Adrenal gland (tissue), 12 donors: ENCODE data around the gene MAZ. TPM values are rescaled to one million over a fixed set of nuclear protein-coding genes. Genes with fewer than 3 reads are reported as not detected.
A peak's percentile ranks its signal among the peaks of the same experiment; 100 is the strongest.

Experiments used
- DNase-seq, 7 donors: peaks; one replicate each; pipeline ENCODE4 v3.0.0-alpha.2; 2019 to 2020
- H3K27ac ChIP-seq, 5 donors: fragments of 200-600 bp; sonication (generic) in 4 of 5; 1 replicate in 3 of 5; 2 replicates in 2 of 5; pipeline versions ENCODE4 v1.5.1 to v1.8.0; 2016 to 2020; ENCODE audit warnings: mild to moderate bottlenecking in 1 of 5
- H3K27me3 ChIP-seq: fragments of 200-600 bp; 2 replicates; pipeline ENCODE4 v1.8.0; 2021
- H3K36me3 ChIP-seq, 2 donors: fragments of 200-600 bp; replicated peaks in 1 of 2; 1 replicate in 1 of 2; 2 replicates in 1 of 2; pipeline versions ENCODE4 v1.5.1 to v1.8.0; 2018 to 2022
- H3K4me1 ChIP-seq, 2 donors: fragments of 200-600 bp; replicated peaks in 1 of 2; 1 replicate in 1 of 2; 2 replicates in 1 of 2; pipeline versions ENCODE4 v1.5.1 to v1.8.0; 2018 to 2021
- H3K4me3 ChIP-seq, 4 donors: fragments of 200-600 bp; sonication (generic) in 3 of 4; one replicate each; pipeline ENCODE4 v1.5.1; 2016 to 2018
- H3K9me3 ChIP-seq, 3 donors: fragments of 200-600 bp; sonication (generic) in 1 of 3; replicated peaks in 1 of 3; 1 replicate in 2 of 3; 2 replicates in 1 of 3; pipeline versions ENCODE4 v1.5.1 to v1.8.0; 2016 to 2021
- CTCF ChIP-seq, 6 experiments: fragments of 450-650 bp in 4 of 6; fragments of 200-600 bp in 2 of 6; sonication (generic) in 1 of 6; IDR thresholded peaks; 1 replicate in 5 of 6; 2 replicates in 1 of 6; pipeline versions ENCODE4 v1.5.1 to v1.8.0; 2016 to 2021; ENCODE audit warnings: antibody characterized with exemption in 6 of 6, mild to moderate bottlenecking in 2 of 6, moderate library complexity in 1 of 6
- POLR2A ChIP-seq, 2 donors: fragments of 450-650 bp; IDR thresholded peaks; one replicate each; pipeline ENCODE4 v1.6.1; 2017; ENCODE audit warnings: antibody characterized with exemption in 2 of 2, mild to moderate bottlenecking in 2 of 2, moderate library complexity in 1 of 2
- WGBS, 4 donors: extraction: QIAGEN DNeasy Blood & Tissue Kit in 2 of 4; methylation state at CpG; one replicate each; pipeline versions ENCODE4 v1.1.5 to v1.1.7; 2013 to 2017; 5-methylcytosine and 5-hydroxymethylcytosine counted together
- intact Hi-C, 2 donors: fragments of 100-400 bp; cut with DNase I; formaldehyde crosslinking; loops; one replicate each; pipeline versions ENCODE4 v1.14.1 to v1.15.0; 2022 to 2023
- polyA plus RNA-seq, 3 donors: library from polyadenylated mRNA; stranded (reverse); fragments of 200-250 nt in 2 of 3; fragments of 350-450 nt in 1 of 3; fragmentation: Illumina TruSeq in 1 of 3; extraction: RNeasy Lipid Tissue Mini Kit (QIAGEN cat#74804) in 1 of 3; gene quantifications; one replicate each; pipeline ENCODE4 v1.2.3, GENCODE V29; 2013 to 2014
- total RNA-seq, 9 donors: library from RNA; depleted of rRNA in 4 of 9; stranded (reverse); fragments of >200 nt in 4 of 9; fragments of 120-200 nt in 1 of 9; fragmentation: NEBNext Ultra II Directional in 1 of 9; extraction: Animal tissue kit (Norgen Biotek cat#: 25700) in 1 of 9; gene quantifications; one replicate each; pipeline versions ENCODE4 v1.1.0 to v1.2.4, GENCODE V29; 2013 to 2023
- donor health status: healthy with polysubstance abuse.
- donor health status: Bipolar disorder and iron deficiency.
- donor health status: DM: yes; HTN: yes; CAD: no.
- donor health status: DM: no; HTN: no; CAD: no.
- donor health status: DM: no; HTN: no; CAD: no.
- donor health status: DM: yes; HTN: yes; CAD: no.

MAZ gene
- total and polyA plus RNA-seq, 12 donors = 78.8 to 304 (median 143) TPM

DNA sequence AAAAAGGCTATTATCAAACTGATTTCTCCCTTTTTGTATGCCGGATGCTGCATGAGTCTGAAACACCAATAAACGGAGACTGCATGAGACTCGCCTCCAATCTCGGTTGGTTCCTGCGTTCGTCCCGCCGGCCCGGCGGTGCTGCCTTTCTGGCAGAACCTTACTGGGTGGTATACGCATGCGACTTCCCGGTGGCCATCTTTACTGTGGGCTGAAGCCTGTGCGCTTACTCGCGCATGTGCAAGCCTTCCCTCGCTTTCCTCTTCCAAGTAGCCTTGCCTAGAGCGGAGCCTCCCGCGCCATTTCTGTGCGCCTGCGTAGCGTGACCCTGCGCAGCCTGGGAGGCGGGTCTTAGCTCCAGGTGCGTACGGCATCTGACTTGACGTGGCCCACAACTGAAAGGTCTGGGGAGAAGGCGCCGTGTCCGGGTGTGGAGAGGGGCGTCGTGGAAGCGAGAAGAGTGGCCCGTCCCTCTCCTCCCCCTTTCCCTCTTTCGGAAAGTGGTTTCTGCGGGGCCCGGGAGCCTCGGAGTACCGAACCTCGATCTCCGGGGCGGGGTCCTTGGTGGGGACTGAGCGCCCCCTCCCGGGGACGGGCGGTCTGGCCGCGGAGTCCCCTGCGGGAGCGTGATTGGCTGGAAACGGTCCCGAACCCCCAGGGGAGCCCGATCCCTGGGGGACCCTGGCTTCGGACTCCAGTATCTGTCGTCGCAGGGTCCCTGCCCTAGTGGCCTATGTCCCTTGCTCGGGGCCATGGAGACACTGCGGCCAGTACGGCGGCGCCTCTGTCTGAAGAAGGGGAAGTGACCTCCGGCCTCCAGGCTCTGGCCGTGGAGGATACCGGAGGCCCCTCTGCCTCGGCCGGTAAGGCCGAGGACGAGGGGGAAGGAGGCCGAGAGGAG lies 9.7 kb downstream of the MAZ start, which contains the start of gene PAGR1:
Gene PAGR1, plus strand, starts transcription at position 360 of the 901 bp plus-strand sequence. Its CDS starts 374 bp downstream, at position 734.
- TF ChIP-seq CTCF (IDR thresholded peaks at IDR 0.05) (peak; percentile 68 to 89 (median 80)), POLR2A (IDR thresholded peaks at IDR 0.05) (peak; percentile 51 to 79)
- Histone ChIP-seq H3K27me3 (no peaks in the 10 kb centered on the region), H3K4me1 (peaks cover 23 to 56% of the 10 kb centered on the region in 2 donors), H3K27ac (peak within 1 kb of the TSS; percentile 73 to 99 (median 97)), H3K9me3 (no peaks in the 10 kb centered on the region), H3K36me3 (peaks cover 0 to 17% of the 10 kb centered on the region in 2 donors), H3K4me3 (peak within 1 kb of the TSS; percentile 58 to 92 (median 78))
- intact Hi-C loops = no loop called here
- DNase-seq = peak; percentile 98 to 100 (median 99)
- WGBS, 4 donors = 0 to 1% (median 1%) methylated on average over 31 to 70 of the region's 70 CpGs

DNA sequence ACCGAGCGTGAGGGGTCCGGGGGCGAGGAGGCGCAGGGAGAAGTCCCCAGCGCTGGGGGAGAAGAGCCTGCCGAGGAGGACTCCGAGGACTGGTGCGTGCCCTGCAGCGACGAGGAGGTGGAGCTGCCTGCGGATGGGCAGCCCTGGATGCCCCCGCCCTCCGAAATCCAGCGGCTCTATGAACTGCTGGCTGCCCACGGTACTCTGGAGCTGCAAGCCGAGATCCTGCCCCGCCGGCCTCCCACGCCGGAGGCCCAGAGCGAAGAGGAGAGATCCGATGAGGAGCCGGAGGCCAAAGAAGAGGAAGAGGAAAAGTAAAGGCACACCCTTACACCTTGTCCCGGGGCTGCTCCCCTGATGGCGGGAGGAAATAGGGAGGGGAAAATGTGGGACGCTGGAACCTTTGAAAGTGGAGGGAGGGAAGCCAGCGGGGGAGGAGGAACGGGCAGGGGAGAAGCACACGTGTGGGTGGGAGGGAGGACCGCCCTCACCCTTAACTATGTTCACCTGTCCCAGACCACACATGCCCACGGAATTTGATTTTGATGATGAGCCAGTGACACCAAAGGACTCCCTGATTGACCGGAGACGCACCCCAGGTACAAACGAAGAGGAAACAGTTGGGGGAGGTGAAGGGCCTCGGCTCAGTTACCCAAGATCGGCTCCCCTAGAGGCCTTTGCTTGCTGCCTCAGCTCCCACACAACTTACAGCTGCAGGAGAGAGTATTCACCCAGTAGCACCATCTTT lies 10.5 kb downstream of the MAZ start:
- Histone ChIP-seq H3K9me3 (no peaks in the 10 kb centered on the region), H3K4me3 (peak overlapping the region; percentile 58 to 92 (median 78)), H3K27ac (peak overlapping the region; percentile 73 to 99 (median 97)), H3K4me1 (peaks cover 25 to 61% of the 10 kb centered on the region in 2 donors), H3K27me3 (no peaks in the 10 kb centered on the region), H3K36me3 (peaks cover 0 to 17% of the 10 kb centered on the region in 2 donors)
- TF ChIP-seq CTCF (IDR thresholded peaks at IDR 0.05) (no peak), POLR2A (IDR thresholded peaks at IDR 0.05) (peak in 1 of 2 donors; percentile 77)
- intact Hi-C loops = no loop called here
- peak; percentile 78 to 87 (median 83) for DNase-seq
- 1 to 7% (median 2%) methylated on average over 15 to 37 of the region's 37 CpGs for WGBS, 4 donors

- peak overlapping the region in 2 of 5 donors; percentile 2 to 97 for H3K27ac ChIP-seq
- H3K4me1 ChIP-seq = peaks cover 31 to 61% of the 10 kb centered on the region in 2 donors
- 61 to 75% (median 68%) methylated on average over 4 of the region's 4 CpGs for WGBS, 4 donors
- no peak overlapping the region for H3K4me3 ChIP-seq
- intact Hi-C loops = loop anchor here in 1 of 2 donors (2.0 kb wide), 1 partner anchor 31 kb away; no protein-coding TSS in a partner anchor
- H3K36me3 ChIP-seq = peaks cover 0 to 17% of the 10 kb centered on the region in 2 donors
- TF ChIP-seq CTCF (IDR thresholded peaks at IDR 0.05) (no peak), POLR2A (IDR thresholded peaks at IDR 0.05) (no peak)
- no peaks in the 10 kb centered on the region for H3K27me3 ChIP-seq
- DNase-seq = no peak
- H3K9me3 ChIP-seq = no peaks in the 10 kb centered on the region
These were observed 11.8 kb downstream of the MAZ start for GRCh38 chr16:29818082-29818481.

- H3K4me1 ChIP-seq = peaks cover 44 to 75% of the 10 kb centered on the region in 2 donors
- no peaks in the 10 kb centered on the region for H3K27me3 ChIP-seq
- peak overlapping the region in 3 of 5 donors; percentile 4 to 96 (median 93) for H3K27ac ChIP-seq
- peak overlapping the region in 1 of 4 donors; percentile 78 for H3K4me3 ChIP-seq
- no peaks in the 10 kb centered on the region for H3K9me3 ChIP-seq
- 46 to 71% (median 53%) methylated on average over 8 to 15 of the region's 15 CpGs for WGBS, 4 donors
- TF ChIP-seq POLR2A (IDR thresholded peaks at IDR 0.05) (no peak), CTCF (IDR thresholded peaks at IDR 0.05) (peak; percentile 6 to 50 (median 28))
- intact Hi-C loops = loop anchor here in 1 of 2 donors (2.0 kb wide), 1 partner anchor 29 kb away; no protein-coding TSS in a partner anchor
- H3K36me3 ChIP-seq = peaks cover 0 to 17% of the 10 kb centered on the region in 2 donors
- peak in 5 of 7 donors; percentile 48 to 67 (median 62) for DNase-seq
These were observed 13.2 kb downstream of the MAZ start for GRCh38 chr16:29819506-29819905.
